Transverse colon (tissue), 4 donors: ENCODE data around the gene C11orf68. TPM values are rescaled to one million over a fixed set of nuclear protein-coding genes. Genes with fewer than 3 reads are reported as not detected.
"Not testable (repeated sequence)": the region's sequence is repeated elsewhere in the genome, so short reads cannot be mapped to it uniquely, and the experiment has no call there.

Experiments used
- DNase-seq: peaks from one replicate; pipeline ENCODE4 v3.0.0-alpha.2; 2019
- H3K27ac ChIP-seq, 4 donors: fragments of 200-600 bp; sonication (generic); 2 replicates each; pipeline ENCODE4 v1.5.1; 2016 to 2018; ENCODE audit warnings: inconsistent platforms in 4 of 4
- H3K27me3 ChIP-seq: fragments of 200-600 bp; sonication (generic); 2 replicates; pipeline ENCODE4 v1.5.1; 2017; ENCODE audit warnings: inconsistent platforms
- H3K36me3 ChIP-seq, 4 donors: fragments of 200-600 bp; sonication (generic); 2 replicates each; pipeline ENCODE4 v1.5.1; 2017 to 2019; ENCODE audit warnings: inconsistent platforms in 4 of 4
- H3K4me1 ChIP-seq, 4 donors: fragments of 200-600 bp; sonication (generic); 2 replicates each; pipeline ENCODE4 v1.5.1; 2017 to 2020; ENCODE audit warnings: inconsistent platforms in 4 of 4
- H3K4me3 ChIP-seq, 4 donors: fragments of 200-600 bp; sonication (generic); 1 replicate in 1 of 4; 2 replicates in 3 of 4; pipeline versions ENCODE4 v1.5.1 to v1.6.1; 2017 to 2019; ENCODE audit warnings: inconsistent platforms in 4 of 4
- H3K9me3 ChIP-seq, 2 donors: fragments of 200-600 bp; sonication (generic); 2 replicates each; pipeline ENCODE4 v1.5.1; 2017 to 2019; ENCODE audit warnings: inconsistent platforms in 2 of 2
- CTCF ChIP-seq, 5 experiments: fragments of 200-600 bp in 3 of 5; fragments of 450-650 bp in 2 of 5; sonication (generic) in 3 of 5; IDR thresholded peaks; 1 replicate in 2 of 5; 2 replicates in 3 of 5; pipeline ENCODE4 v1.5.1; 2016 to 2017; ENCODE audit warnings: antibody characterized with exemption in 5 of 5, inconsistent platforms in 3 of 5, mild to moderate bottlenecking in 2 of 5, moderate library complexity in 1 of 5
- EP300 ChIP-seq: sonication (generic); formaldehyde crosslinking; IDR thresholded peaks from one replicate; pipeline ENCODE4 v1.6.1; 2017; ENCODE audit warnings: antibody characterized with exemption, low read depth
- POLR2A ChIP-seq: fragments of 450-650 bp; IDR thresholded peaks from one replicate; pipeline ENCODE4 v1.6.1; 2016; ENCODE audit warnings: antibody characterized with exemption, mild to moderate bottlenecking, moderate library complexity
- POLR2AphosphoS5 ChIP-seq, 3 donors: sonication (generic); formaldehyde crosslinking; IDR thresholded peaks; one replicate each; pipeline ENCODE4 v1.6.1; 2016; ENCODE audit warnings: antibody characterized with exemption in 3 of 3
- WGBS, 2 donors: methylation state at CpG; one replicate each; pipeline ENCODE4 v1.1.5; 2018; ENCODE audit warnings: low coverage in 1 of 2; 5-methylcytosine and 5-hydroxymethylcytosine counted together
- in situ Hi-C, 4 donors: fragments of 200-750 bp; cut with MboI; loops; one replicate each; pipeline versions ENCODE4 v1.15.0 to v1.15.1; 2017; ENCODE audit warnings: low sequenced_read_pairs in 3 of 4, low pct_ligation_motif_present in 1 of 4, low pct_unique_long_range_greater_than_20kb in 1 of 4
- intact Hi-C: fragments of 100-400 bp; cut with DNase I; formaldehyde crosslinking; loops from one replicate; pipeline ENCODE4 v1.15.1; 2023; ENCODE audit warnings: low total_unique reads
- total RNA-seq, 4 donors: library from RNA; depleted of rRNA; stranded (reverse); fragments of >200 nt; gene quantifications; one replicate each; pipeline ENCODE4 v1.1.0, GENCODE V29; 2016

The C11orf68 gene
- total RNA-seq, 4 donors from 2014 or later, result 15.2 to 59.5 (median 22.8) TPM

DNA sequence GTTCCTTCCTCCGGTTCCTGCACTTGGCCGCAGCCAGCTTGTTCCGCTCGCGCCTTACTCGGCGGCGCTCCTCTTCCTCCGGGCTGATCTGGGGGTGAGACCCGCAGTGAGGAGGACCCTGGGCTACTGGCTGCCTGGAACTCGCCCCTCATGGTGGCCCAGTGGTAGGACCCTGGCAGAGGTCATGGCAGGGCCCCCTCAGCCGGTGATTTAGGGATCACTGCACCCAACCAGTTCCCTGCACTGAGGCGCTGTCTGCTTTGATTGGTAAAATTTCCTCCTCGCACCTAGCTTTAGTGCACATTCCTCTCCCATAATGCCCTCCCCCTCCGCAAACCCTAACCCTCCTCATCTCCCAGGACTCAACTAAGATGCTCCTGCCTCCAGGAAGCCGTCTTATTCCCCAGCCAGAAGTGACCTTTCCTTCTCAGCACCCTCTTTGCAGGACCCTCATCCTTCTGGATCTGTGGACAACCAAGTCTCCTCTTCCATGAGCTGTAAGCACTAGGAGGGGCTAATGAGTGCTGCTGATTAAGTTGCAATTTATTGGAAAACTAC lies 24.7 kb downstream of the C11orf68 start:
- 56 to 86% methylated on average over 2 to 16 of the region's 16 CpGs for WGBS, 2 donors
- in situ Hi-C loops, result loop anchor here in 2 of 4 donors (25.0 kb wide), 1 partner anchor 93 kb away; no protein-coding TSS in a partner anchor

GRCh38 chr11:65892661-65893317 lies 26.1 kb downstream of the C11orf68 start:
- in situ Hi-C loops (loop anchor here in 2 of 4 donors (25.0 kb wide), 1 partner anchor 95 kb away; no protein-coding TSS in a partner anchor), intact Hi-C loops (no loop called here)
- H3K27ac ChIP-seq, result peak overlapping the region; percentile 95 to 99 (median 97)
- no peaks in the 10 kb centered on the region for H3K36me3 ChIP-seq
- TF ChIP-seq CTCF (IDR thresholded peaks at IDR 0.05), result no peak
- no peak for TF ChIP-seq POLR2AphosphoS5 (IDR thresholded peaks at IDR 0.05)
- TF ChIP-seq POLR2A, result no peak
- TF ChIP-seq EP300, result no peak
- no peak for DNase-seq
- peaks cover 34 to 59% (median 50%) of the 10 kb centered on the region in 4 donors for H3K4me1 ChIP-seq
- H3K27me3 ChIP-seq, result no peaks in the 10 kb centered on the region
- 76 to 80% methylated on average over 3 to 10 of the region's 10 CpGs for WGBS, 2 donors
- peak overlapping the region in 1 of 4 donors; percentile 25 for H3K4me3 ChIP-seq
- H3K9me3 ChIP-seq, result no peaks in the 10 kb centered on the region

More for the DNA sequence above, 24.7 kb downstream of the C11orf68 start:
- Histone ChIP-seq H3K4me1 (peaks cover 33 to 58% (median 46%) of the 10 kb centered on the region in 4 donors), H3K9me3 (no peaks in the 10 kb centered on the region), H3K36me3 (no peaks in the 10 kb centered on the region), H3K27ac (peak overlapping the region; percentile 95 to 99 (median 97)), H3K4me3 (peak overlapping the region in 2 of 4 donors; percentile 16 to 25), H3K27me3 (peaks cover 11% of the 10 kb centered on the region)
- TF ChIP-seq CTCF (IDR thresholded peaks at IDR 0.05) (no peak), EP300 (no peak), POLR2AphosphoS5 (IDR thresholded peaks at IDR 0.05) (no peak), POLR2A (no peak)
- DNase-seq, result no peak
- intact Hi-C loops, result no loop called here

GRCh38 chr11:65892137-65892540 lies 26.7 kb downstream of the C11orf68 start:
- peak; percentile 8 for DNase-seq
- H3K27me3 ChIP-seq, H3K9me3 ChIP-seq, H3K36me3 ChIP-seq, intact Hi-C loops: not testable (repeated sequence)
- Histone ChIP-seq H3K27ac (peak overlapping the region; percentile 95 to 99 (median 97)), H3K4me1 (peaks cover 39 to 66% (median 57%) of the 10 kb centered on the region in 4 donors), H3K4me3 (peak overlapping the region in 2 of 4 donors; percentile 65 to 79)
- in situ Hi-C loops, result loop anchor here in 2 of 4 donors (25.0 kb wide), 1 partner anchor 95 kb away; no protein-coding TSS in a partner anchor
- WGBS, 2 donors, result 70% methylated on average over 5 of the region's 5 CpGs; no CpG with 5 or more reads in 1 of the 2 donors

DNA sequence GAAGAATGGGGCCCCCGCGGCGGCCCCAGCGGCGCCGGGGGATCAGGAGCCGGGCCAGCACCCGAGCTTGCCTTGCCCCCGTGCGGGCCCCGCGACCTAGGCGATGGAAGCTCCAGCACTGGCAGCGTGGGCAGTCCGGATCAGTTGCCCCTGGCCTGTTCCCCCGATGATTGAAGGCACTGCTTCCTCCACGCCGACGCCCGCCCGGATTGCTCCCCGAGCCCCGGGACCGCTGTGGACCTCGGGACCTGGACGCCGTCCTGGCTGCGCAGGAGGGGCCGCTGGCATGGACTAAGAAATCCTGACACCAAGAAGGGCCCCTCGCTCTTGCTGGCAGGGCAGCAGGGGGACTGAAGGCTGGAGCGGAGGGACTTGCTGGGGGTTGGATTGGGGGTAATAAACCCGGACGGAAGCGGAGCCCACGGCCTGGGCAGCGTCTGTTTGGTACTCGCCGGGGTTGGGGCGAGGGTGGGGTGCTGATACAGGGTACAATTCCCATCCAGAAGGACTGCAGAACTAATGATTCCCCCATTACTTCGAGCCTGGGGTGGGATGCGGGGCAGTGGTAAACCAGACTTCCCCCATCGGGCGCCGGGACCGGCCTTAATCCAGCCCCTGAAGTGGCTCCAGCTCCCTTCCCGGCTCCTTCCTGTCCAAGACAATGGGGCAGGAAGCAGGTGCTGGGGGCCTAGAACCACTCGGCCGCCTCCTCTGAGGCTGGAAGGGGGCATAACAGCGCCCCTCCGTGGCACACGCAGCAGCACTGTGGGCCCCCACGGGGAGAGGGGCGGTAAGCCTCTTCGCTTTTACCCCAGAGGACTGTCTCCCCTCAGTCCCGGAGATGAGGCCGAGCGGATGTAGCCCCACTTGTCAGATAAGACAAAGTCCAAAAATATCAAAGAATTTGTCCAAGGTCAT lies 27.4 kb downstream of the C11orf68 start:
- Histone ChIP-seq H3K4me3 (peak overlapping the region; percentile 45 to 79 (median 69)), H3K27ac (peak overlapping the region; percentile 95 to 99 (median 97)), H3K36me3 (no peaks in the 10 kb centered on the region), H3K9me3 (no peaks in the 10 kb centered on the region), H3K4me1 (peaks cover 39 to 72% (median 58%) of the 10 kb centered on the region in 4 donors), H3K27me3 (no peaks in the 10 kb centered on the region)
- DNase-seq, result no peak
- peak in 1 of 3 donors; percentile 22 for TF ChIP-seq POLR2AphosphoS5 (IDR thresholded peaks at IDR 0.05)
- no peak for TF ChIP-seq CTCF (IDR thresholded peaks at IDR 0.05)
- TF ChIP-seq POLR2A, result peak; percentile 17
- TF ChIP-seq EP300, result no peak
- in situ Hi-C loops (loop anchor here in 2 of 4 donors (25.0 kb wide), 1 partner anchor 96 kb away; no protein-coding TSS in a partner anchor), intact Hi-C loops (no loop called here)
- 5% methylated on average over 54 of the region's 57 CpGs; no CpG with 5 or more reads in 1 of the 2 donors for WGBS, 2 donors
